OCI-M2 (cell line): ENCODE results near the gene DIP2A.

Experiments used
- DNase-seq: peaks from one replicate; lab custom pipeline; 2025; ENCODE audit not compliant: unreplicated experiment; lab: John Stamatoyannopoulos, UW

The DIP2A gene

GRCh38 chr21:46458315-46459023, at the start of gene DIP2A:
DIP2A (plus strand) TSS chr21:46458891; CDS start chr21:46459132, 241 bp downstream.
- peak; percentile 99 for DNase-seq

GRCh38 chr21:46409641-46410406, 48.9 kb upstream of the DIP2A start:
- DNase-seq = no peak

DNA sequence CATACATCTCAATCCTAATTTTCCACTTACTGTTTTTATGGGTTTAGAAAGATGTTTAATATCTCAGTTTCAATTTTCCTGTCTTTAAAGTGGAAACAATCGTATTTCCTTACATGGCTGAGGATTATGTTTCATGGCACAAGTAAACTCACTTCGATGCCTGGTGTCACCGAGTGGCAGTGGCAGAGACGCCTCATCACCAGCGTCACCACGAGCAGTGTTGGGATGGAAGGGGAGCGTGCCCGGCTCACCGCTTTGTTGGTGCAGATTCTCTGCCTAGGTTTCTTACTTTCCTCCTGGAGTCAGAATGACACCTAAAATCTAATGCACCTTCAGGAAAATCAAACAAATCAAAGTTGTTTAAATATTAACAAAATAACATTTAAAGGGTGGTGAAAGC, 48.2 kb upstream of the DIP2A start:
- no peak for DNase-seq

DNA sequence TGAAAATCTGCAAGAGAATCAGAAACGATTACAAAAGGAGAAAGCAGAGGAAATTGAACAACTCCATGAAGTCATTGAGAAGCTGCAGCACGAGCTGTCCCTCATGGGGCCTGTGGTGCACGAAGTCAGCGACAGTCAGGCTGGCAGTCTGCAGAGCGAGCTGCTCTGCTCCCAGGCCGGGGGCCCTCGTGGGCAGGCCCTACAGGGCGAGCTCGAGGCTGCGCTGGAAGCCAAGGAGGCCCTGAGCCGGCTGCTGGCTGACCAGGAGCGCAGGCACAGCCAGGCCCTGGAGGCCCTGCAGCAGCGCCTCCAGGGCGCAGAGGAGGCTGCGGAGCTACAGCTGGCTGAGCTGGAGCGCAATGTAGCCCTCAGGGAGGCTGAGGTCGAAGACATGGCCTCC, 47.5 kb upstream of the DIP2A start:
- no peak for DNase-seq

- DNase-seq = no peak
Observed at GRCh38 chr21:46411691-46412090, 47.0 kb upstream of the DIP2A start.

GRCh38 chr21:46412521-46413364, 45.9 kb upstream of the DIP2A start:
- no peak for DNase-seq

DNA sequence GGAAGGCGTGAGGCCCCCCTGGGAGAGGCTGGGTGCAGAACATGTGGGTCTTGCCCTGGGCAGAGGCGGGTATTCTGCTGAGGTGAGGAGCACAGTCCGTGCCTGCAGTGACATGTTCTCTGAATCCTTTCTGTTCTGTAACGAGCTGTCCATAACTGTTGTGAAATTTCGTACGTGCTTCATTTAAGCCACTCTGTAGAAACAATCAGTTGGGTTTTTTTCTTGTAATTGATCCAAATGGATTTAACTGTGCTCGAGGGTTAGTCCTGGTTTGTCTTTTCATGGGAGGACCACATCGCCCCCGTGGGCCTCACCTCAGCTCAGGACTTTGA, 45.4 kb upstream of the DIP2A start:
- DNase-seq = no peak

DNA sequence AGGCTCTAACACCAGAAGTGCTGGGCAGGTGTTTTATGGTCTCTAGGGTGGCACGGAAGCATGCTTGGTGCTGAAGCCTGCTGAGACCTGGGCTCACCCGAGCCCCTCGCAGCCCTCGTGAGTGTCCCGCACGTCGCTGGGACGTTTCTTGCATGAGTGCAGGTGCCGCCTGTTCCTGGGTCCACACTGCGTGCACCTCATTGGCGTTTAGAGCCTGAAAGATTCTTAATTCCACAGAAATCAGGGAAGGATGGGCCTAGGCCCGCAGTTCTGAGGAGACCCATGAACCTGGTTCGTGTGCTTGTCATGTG, 43.8 kb upstream of the DIP2A start:
- no peak for DNase-seq

- DNase-seq = no peak
Observed at GRCh38 chr21:46416551-46416950, 42.1 kb upstream of the DIP2A start.

- DNase-seq = no peak
Observed at GRCh38 chr21:46418265-46418946, 40.3 kb upstream of the DIP2A start.

GRCh38 chr21:46420241-46421190, 38.2 kb upstream of the DIP2A start:
- no peak for DNase-seq

DNA sequence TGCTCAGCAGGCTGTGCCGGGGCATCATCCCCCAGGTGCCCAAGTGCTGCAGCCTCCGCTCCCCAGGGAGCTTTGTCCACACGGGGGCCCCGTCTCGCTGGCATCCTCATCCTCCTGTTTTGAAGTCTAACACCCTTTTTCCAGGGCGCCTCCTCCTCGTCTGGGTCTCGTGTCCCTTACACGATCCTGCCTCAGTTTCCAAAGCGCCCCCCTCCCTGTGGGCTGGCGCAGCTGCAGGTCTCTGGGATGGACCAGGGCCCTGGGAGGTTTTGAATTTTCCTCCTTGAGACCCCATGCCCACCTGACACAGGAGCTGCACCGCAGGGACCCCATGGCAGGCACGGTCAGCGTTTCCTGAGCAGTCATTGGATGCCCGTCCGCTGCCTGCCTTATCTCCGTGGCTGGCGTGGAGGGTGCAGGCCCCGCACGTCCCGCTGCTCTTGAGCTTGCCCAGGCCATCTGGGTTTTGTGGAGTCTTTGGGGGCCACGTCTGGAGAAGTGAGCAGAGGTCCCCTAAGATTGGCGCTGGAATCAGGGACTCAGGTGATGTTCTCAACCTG, 37.4 kb upstream of the DIP2A start:
- no peak for DNase-seq

- no peak for DNase-seq
Observed at GRCh38 chr21:46421756-46422555, 36.7 kb upstream of the DIP2A start.

DNA sequence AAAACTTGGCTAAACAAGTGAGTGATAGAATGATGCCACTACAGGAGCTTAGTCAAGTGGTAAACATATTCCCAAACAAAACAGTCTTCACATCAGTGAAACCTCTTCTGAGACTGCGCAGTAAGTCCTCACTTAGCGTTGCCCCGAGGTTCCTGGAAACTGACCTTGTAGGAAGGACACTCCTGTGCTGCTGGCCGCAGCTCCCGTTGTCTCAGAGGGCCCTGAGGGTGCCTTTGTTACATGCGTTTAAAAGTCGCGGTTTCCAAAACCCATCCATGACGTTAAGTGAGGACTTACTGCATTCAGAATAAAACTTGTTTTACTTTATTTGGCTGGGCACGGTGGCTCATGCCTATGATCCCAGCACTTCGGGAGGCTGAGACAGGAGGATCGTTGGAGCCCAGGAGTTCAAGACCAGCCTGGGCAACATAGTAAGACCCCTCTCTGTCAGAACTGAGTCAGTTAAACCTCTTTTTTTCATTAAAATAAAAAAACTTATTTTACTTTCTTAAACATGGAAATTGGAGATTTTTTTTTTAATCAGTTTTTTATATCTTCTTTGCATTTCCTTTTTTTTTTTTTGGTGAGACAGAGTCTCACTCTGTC, 36.0 kb upstream of the DIP2A start:
- DNase-seq = no peak

GRCh38 chr21:46423546-46424038, 35.1 kb upstream of the DIP2A start:
- DNase-seq = no peak

DNA sequence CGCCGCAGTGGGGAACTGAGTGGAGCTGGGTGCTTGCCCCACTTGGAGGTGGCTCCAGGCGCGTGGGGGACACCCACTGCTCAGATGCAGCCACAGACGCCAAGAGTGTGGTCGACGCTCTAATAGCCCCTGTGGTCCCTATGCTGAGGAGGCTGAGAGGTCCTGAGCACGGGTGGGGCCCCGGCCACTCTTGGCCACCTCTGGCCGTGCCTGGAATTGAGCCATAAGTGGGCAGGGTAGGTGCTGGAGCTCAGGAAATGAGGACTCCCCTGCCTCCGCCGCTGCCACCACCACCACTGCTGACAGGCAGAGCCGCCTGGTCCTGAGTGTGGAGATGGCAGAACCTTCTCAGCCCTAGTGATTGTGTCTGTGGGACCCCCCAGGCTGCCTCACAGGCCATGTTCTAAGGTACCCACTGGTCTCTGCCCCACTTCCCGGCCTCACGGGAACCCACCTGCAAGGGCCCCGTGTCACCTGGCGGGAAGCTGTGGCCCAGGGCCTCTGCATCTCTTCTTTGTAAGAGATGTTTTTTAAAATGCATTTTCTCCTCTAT, 34.6 kb upstream of the DIP2A start:
- no peak for DNase-seq

- no peak for DNase-seq
Observed at GRCh38 chr21:46424621-46425020, 34.1 kb upstream of the DIP2A start.

GRCh38 chr21:46425041-46425440, 33.6 kb upstream of the DIP2A start:
- DNase-seq = no peak
